Activated naive CD4-positive, alpha-beta T cell treated with anti-CD3 and anti-CD28 coated beads, Interleukin-2, amount 10 ng/mL, durations not matched to agents 7 days and 5 days (primary cell): Measurements from ENCODE around the gene EPHB3.

Experiments used
- CTCF ChIA-PET: fragments of 350-600 bp; sonication (Branson Sonifier 250); formaldehyde crosslinking; loops from one replicate; lab custom pipeline; 2021; ENCODE audit warnings: antibody characterized with exemption; lab: Charles Lee
- DNase-seq: peaks from one replicate; pipeline ENCODE4 v3.0.0-alpha.2; 2020
- H3K27ac Mint-ChIP-seq: one replicate; pipeline ENCODE4 v1.8.0; 2021; ENCODE audit warnings: mild to moderate bottlenecking, moderate library complexity, mixed read lengths
- H3K27me3 Mint-ChIP-seq: one replicate; pipeline ENCODE4 v1.8.0; 2021; ENCODE audit warnings: mild to moderate bottlenecking, mixed read lengths
- H3K36me3 Mint-ChIP-seq: one replicate; pipeline ENCODE4 v1.8.0; 2021; ENCODE audit warnings: mixed read lengths
- H3K4me1 Mint-ChIP-seq: one replicate; pipeline ENCODE4 v1.8.0; 2021; ENCODE audit warnings: mixed read lengths
- H3K4me3 Mint-ChIP-seq: one replicate; pipeline ENCODE4 v1.8.0; 2021; ENCODE audit warnings: mild to moderate bottlenecking, moderate library complexity, mixed read lengths
- H3K9me3 Mint-ChIP-seq: one replicate; pipeline ENCODE4 v1.8.0; 2021; ENCODE audit warnings: mixed read lengths

The EPHB3 gene

GRCh38 chr3:184551614-184552256 lies 9.8 kb upstream of the EPHB3 start:
- H3K27me3 Mint-ChIP-seq: peaks cover 39% of the 10 kb centered on the region
- CTCF ChIA-PET: interaction anchor here (0.9 to 2.6 kb wide), 5 partner anchors 11 to 226 kb away, joined by 3 to 18 read pairs (median 4); no protein-coding TSS in a partner anchor

DNA sequence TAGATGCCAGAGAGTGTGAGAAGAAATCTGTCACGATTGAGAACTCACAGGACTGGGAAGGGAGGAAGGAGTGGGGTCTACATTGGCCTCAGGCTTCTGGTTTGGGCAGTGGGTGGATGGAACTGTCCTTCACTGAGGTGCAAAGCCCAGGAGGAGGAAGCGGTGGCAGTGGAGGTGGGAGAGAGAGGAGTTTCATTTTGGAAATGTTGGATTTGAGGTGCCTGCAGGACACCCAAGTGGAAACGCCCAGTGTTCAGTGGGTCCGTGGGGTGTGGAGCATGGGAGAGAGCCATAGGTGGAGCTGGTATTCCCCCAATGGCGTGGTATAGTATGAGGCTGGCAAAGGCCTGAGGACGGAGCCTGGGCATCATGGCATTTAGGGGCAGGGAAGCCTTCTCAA lies 9.3 kb upstream of the EPHB3 start:
- Mint-ChIP-seq H3K27me3 (peaks cover 37% of the 10 kb centered on the region), H3K9me3 (no peaks in the 10 kb centered on the region), H3K4me3 (no peak overlapping the region), H3K27ac (peak overlapping the region; percentile 60), H3K4me1 (peaks cover 30% of the 10 kb centered on the region), H3K36me3 (peaks cover 3% of the 10 kb centered on the region)
- DNase-seq: no peak
- CTCF ChIA-PET: no interaction called here

More at GRCh38 chr3:184551614-184552256, 9.8 kb upstream of the EPHB3 start:
- Mint-ChIP-seq H3K36me3 (peaks cover 3% of the 10 kb centered on the region), H3K4me3 (no peak overlapping the region), H3K9me3 (no peaks in the 10 kb centered on the region), H3K27ac (peak overlapping the region; percentile 60), H3K4me1 (peaks cover 24% of the 10 kb centered on the region)
- no peak for DNase-seq

DNA sequence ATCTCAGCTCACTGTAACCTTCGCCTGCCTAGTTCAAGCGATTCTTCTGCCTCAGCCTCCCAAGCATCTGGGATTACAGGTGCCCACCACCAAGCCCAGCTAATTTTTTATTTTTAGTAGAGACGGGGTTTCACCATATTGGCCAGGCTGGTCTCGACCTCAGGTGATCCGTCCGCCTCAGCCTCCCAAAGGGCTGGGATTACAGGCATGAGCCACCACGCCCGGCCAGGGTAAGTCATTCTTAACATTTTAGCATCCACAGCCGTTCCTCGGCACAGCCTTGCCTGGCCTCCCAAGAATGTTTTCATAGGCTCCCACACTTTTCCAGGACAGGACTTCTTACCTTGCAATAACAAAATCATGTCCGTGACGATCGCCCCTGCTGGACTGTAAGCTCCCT lies 8.7 kb upstream of the EPHB3 start:
- Mint-ChIP-seq H3K36me3 (peaks cover 3% of the 10 kb centered on the region), H3K4me3 (no peak overlapping the region), H3K9me3 (no peaks in the 10 kb centered on the region), H3K4me1 (peaks cover 35% of the 10 kb centered on the region), H3K27ac (no peak overlapping the region), H3K27me3 (peaks cover 37% of the 10 kb centered on the region)
- CTCF ChIA-PET: no interaction called here
- DNase-seq: no peak

DNA sequence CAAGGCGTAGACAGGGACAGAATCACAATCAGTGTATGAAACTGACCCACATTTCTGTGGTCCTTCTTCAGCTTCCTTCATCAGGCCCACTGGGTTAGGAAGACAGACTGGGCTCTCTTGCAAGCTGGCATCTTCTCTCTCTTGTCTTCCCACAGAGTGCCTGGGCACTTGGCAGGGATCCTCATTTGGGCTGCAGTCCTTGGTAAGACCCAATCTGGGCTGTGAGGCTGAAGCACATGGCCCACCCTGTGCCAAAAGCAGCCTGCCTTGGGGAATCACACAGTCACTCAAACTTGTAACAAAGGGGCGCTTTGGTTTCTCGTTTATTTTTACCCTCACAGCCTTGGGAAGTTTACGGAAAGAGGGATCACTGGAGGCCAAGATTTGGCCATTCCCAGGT lies 8.2 kb upstream of the EPHB3 start:
- Mint-ChIP-seq H3K4me1 (peaks cover 38% of the 10 kb centered on the region), H3K27ac (no peak overlapping the region), H3K9me3 (no peaks in the 10 kb centered on the region), H3K27me3 (peaks cover 42% of the 10 kb centered on the region), H3K36me3 (peaks cover 3% of the 10 kb centered on the region), H3K4me3 (no peak overlapping the region)
- CTCF ChIA-PET: interaction anchor here (1.3 to 2.3 kb wide), 2 partner anchors 8 to 225 kb away, joined by 4 to 9 read pairs; no protein-coding TSS in a partner anchor
- DNase-seq: no peak

DNA sequence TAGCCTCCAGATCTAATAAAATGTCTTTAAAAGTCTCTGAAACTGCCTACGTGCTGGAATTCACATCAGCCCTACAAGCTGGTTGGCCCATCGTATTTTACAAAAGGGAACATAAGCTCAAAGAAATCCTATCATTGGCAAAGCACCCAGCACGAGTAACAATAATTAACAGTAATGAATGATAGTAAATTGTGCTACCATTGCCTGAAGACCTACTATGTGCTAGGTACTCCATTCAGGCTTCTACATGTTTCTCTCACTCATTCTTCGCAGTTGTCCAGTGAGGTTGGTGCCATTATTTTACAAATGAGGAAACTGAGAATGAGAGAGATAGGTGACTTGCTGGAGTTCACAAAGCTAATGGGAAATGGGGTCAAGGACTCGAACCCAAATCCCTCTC lies 7.1 kb upstream of the EPHB3 start:
- Mint-ChIP-seq H3K27me3 (peaks cover 53% of the 10 kb centered on the region), H3K36me3 (peaks cover 3% of the 10 kb centered on the region)

DNA sequence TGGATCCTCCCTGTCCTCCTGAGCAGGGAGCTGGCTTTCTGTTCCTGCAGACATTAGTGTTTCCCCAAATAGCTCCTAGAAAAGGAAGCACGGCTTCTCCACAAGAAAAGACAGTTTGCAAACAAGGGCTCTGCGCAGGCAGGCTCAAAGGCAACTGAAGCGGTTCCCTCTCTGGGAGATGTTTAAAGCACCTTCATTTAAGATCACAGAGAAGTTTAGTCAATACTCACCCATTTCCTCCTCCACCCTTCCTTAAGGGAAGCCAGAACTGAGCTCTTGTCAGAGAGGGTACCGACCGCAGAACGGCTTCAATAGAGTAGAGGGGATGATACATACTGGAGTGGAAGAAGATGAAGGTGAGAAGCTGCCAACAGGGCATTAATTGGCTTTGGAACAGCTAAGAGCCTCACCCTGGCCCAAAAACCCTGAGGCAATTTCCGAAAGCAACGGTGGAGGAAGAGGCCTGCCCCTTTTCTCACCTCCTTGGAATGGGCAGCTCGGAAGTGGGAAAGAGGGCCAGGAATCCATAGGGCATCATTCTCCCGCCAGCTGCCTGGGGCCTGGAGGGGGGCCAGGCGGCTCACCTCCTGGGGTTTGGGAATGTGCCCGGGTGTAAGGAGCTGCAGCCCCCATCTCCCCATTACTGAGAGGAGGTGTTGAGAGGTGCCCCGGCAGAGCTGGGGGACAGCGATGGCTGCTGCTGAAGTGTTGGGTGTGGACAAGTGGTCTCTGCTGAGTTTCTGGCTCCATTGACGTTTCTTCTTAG lies 4.8 kb upstream of the EPHB3 start:
- H3K9me3 Mint-ChIP-seq: no peaks in the 10 kb centered on the region
- H3K27ac Mint-ChIP-seq: peak overlapping the region; percentile 93
- peaks cover 55% of the 10 kb centered on the region for H3K4me1 Mint-ChIP-seq
- peak overlapping the region; percentile 53 for H3K4me3 Mint-ChIP-seq
- CTCF ChIA-PET: interaction anchor here (0.7 to 1.6 kb wide), 6 partner anchors 13 to 203 kb away, joined by 3 to 9 read pairs (median 4); no protein-coding TSS in a partner anchor
- peak; percentile 54 for DNase-seq
- peaks cover 3% of the 10 kb centered on the region for H3K36me3 Mint-ChIP-seq
- peaks cover 55% of the 10 kb centered on the region for H3K27me3 Mint-ChIP-seq

More for the DNA sequence above, 7.1 kb upstream of the EPHB3 start:
- no peaks in the 10 kb centered on the region for H3K9me3 Mint-ChIP-seq
- peaks cover 41% of the 10 kb centered on the region for H3K4me1 Mint-ChIP-seq
- DNase-seq: no peak
- CTCF ChIA-PET: interaction anchor here (1.3 to 2.3 kb wide), 2 partner anchors 9 to 224 kb away, joined by 4 to 9 read pairs; no protein-coding TSS in a partner anchor
- H3K27ac Mint-ChIP-seq: no peak overlapping the region
- H3K4me3 Mint-ChIP-seq: no peak overlapping the region

DNA sequence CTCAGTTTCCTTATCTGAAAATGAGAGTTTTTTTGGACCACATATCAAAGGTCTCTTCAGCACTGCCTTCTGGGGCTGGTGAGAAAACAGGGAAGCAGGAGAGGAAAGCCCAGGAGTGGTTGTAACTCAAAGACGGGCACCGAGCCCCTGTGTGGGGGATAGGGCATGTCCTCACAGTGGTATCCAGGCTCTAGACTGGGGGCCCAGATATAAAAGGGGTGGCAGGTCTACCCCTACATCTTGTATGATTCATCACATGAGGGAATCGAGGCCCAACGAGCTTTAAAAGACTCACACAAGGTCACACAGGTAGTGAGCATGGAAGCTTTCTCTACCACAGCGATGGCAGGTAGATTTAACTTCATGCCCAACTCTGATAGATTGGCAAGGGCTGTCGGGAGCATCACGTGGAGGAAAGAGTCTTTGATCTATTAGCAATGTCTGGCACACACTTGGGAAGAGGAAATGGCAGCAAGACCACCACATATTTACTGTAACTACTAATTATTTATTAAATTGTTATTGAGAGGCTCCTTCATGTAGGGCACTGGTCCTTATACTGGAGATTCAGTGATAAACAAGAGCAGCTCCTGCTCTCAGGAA lies 4.1 kb upstream of the EPHB3 start:
- Mint-ChIP-seq H3K36me3 (peaks cover 3% of the 10 kb centered on the region), H3K9me3 (no peaks in the 10 kb centered on the region), H3K27me3 (peaks cover 55% of the 10 kb centered on the region), H3K4me1 (peaks cover 55% of the 10 kb centered on the region), H3K27ac (peak overlapping the region; percentile 93), H3K4me3 (no peak overlapping the region)
- no peak for DNase-seq
- CTCF ChIA-PET: interaction anchor here (0.7 to 1.6 kb wide), 7 partner anchors 14 to 204 kb away, joined by 3 to 9 read pairs (median 4); no protein-coding TSS in a partner anchor

- Mint-ChIP-seq H3K27me3 (peaks cover 62% of the 10 kb centered on the region), H3K4me1 (peaks cover 51% of the 10 kb centered on the region), H3K36me3 (peaks cover 3% of the 10 kb centered on the region), H3K4me3 (no peak overlapping the region), H3K27ac (no peak overlapping the region), H3K9me3 (no peaks in the 10 kb centered on the region)
- CTCF ChIA-PET: interaction anchor here (1.2 kb wide), 1 partner anchor 245 kb away, joined by 5 read pairs; no protein-coding TSS in a partner anchor
- DNase-seq: no peak
Observed at GRCh38 chr3:184558726-184559125, 2.9 kb upstream of the EPHB3 start.

- DNase-seq: no peak
- no peaks in the 10 kb centered on the region for H3K9me3 Mint-ChIP-seq
- no peak overlapping the region for H3K4me3 Mint-ChIP-seq
- CTCF ChIA-PET: interaction anchor here (1.2 kb wide), 1 partner anchor 245 kb away, joined by 5 read pairs; no protein-coding TSS in a partner anchor
- H3K27me3 Mint-ChIP-seq: peaks cover 68% of the 10 kb centered on the region
- peaks cover 50% of the 10 kb centered on the region for H3K4me1 Mint-ChIP-seq
- no peak overlapping the region for H3K27ac Mint-ChIP-seq
- peaks cover 3% of the 10 kb centered on the region for H3K36me3 Mint-ChIP-seq
Observed at GRCh38 chr3:184559336-184559735, 2.2 kb upstream of the EPHB3 start.

DNA sequence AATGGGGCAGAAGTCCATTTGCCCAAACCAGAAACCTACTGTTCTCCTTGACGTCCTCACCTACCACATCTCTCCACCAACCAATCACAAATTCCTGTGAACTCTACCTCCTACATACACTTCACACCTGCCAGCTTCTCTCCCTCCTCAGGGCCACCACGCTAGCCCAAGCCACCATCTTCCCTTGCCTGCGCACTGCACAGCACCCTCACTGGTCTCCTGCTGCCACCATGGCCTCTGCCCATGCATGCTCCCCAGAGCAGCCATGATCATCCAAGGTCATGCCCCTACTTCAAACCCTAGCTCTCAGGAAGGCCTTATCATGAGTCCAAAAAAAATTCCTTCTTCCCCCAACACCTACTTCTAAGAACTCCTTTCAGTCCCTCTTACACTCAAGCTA lies 1.1 kb upstream of the EPHB3 start:
- H3K36me3 Mint-ChIP-seq: peaks cover 3% of the 10 kb centered on the region
- DNase-seq: no peak
- H3K4me3 Mint-ChIP-seq: peak overlapping the region; percentile 30
- H3K27me3 Mint-ChIP-seq: peaks cover 80% of the 10 kb centered on the region
- CTCF ChIA-PET: interaction anchor here (0.8 to 1.8 kb wide), 18 partner anchors 11 to 718 kb away, joined by 3 to 18 read pairs (median 4); no protein-coding TSS in a partner anchor
- no peaks in the 10 kb centered on the region for H3K9me3 Mint-ChIP-seq
- peaks cover 42% of the 10 kb centered on the region for H3K4me1 Mint-ChIP-seq
- peak overlapping the region; percentile 30 for H3K27ac Mint-ChIP-seq

DNA sequence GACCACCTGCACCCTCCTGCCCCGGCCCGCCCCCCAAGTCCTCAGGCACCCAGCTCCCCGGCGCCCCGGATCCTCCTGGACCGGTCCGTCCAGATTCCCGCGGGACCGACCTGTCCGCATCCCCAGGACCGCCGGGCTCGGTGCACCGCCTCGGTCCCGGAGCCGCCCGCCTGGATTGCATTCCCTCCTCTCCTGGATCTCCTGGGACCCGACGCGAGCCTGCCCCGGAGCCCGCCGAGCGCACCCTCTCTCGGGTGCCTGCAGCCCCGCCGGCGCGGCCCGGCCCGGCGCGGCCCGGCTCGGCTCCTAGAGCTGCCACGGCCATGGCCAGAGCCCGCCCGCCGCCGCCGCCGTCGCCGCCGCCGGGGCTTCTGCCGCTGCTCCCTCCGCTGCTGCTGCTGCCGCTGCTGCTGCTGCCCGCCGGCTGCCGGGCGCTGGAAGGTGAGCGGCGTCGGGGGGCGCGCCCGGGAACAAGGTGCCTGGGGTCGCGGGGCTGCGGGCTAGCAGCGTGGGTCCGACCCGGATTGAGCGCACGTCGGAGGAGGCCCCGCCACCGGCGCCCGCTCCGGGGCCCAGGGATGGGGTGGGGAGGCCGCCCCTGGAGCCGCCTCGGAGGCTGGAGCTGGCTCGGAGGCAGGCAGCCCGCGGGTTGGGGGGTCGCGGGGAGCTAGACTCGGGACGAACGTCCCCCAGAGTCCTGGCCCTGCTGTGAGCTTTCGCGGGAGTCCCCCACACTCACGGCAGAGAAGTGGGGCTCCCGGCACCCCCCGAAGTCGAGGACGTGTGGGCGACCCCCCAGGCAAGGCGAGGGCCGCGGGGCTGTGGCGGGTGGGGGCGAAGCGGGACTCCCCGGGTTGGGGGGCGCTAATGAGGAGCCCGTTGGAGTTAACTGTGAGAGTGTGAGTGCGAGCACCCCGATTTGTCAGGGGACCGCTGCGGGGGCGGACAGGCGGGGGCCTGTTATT lies 610 bp downstream of the EPHB3 start:
- no peaks in the 10 kb centered on the region for H3K36me3 Mint-ChIP-seq

DNA sequence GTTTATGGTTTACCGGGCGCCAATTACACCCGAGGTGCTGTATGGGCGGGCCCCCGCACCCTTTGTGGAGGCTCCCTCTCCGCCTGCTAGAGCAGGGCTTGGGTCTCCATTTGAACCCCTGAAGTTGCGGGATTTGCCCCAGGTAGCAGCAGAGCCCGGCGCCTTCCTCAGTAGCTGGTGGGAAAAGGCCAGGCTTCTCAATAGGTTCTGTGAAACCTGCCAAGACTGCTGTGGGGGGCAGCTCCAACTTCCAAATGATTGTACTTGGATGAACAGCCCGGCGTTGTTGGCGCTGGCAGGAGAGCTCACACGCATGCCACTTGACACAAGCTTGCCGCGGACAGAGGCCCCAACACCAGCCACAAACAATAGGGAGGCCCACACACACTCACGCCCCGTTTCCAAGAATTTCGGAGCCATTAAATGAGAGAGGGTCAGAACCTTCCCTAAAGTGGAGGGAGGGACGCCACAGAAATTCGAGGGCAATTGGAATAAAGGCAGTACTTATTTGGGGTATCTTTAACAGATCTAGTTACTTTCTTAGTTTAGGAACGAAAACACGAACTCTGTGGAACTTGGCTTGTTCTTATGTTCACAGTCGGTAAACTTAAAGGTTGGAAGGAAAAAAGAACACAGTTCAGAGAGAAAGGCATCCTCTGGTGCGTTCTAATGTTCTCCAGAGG lies 1.4 kb downstream of the EPHB3 start:
- no peak for DNase-seq
- H3K27ac Mint-ChIP-seq: no peak overlapping the region
- H3K36me3 Mint-ChIP-seq: no peaks in the 10 kb centered on the region
- CTCF ChIA-PET: no interaction called here
- H3K9me3 Mint-ChIP-seq: no peaks in the 10 kb centered on the region
- peaks cover 29% of the 10 kb centered on the region for H3K4me1 Mint-ChIP-seq
- no peak overlapping the region for H3K4me3 Mint-ChIP-seq
- peaks cover 96% of the 10 kb centered on the region for H3K27me3 Mint-ChIP-seq

More for the DNA sequence above, 610 bp downstream of the EPHB3 start:
- no peak for DNase-seq
- Mint-ChIP-seq H3K4me1 (peaks cover 29% of the 10 kb centered on the region), H3K27me3 (peaks cover 90% of the 10 kb centered on the region), H3K9me3 (no peaks in the 10 kb centered on the region), H3K4me3 (peak overlapping the region; percentile 30), H3K27ac (no peak overlapping the region)
- CTCF ChIA-PET: interaction anchor here (0.6 to 1.8 kb wide), 8 partner anchors 13 to 616 kb away, joined by 3 to 18 read pairs (median 6); no protein-coding TSS in a partner anchor
